BE2C (cell line): ENCODE results near the gene ZCRB1.

Experiments used
- DNase-seq: peaks from one replicate; pipeline ENCODE4 v3.0.0-alpha.2; 2020
- H3K27me3 ChIP-seq: fragments of 250-450 bp; sonication (Bioruptor Pico); 2 replicates; pipeline ENCODE4 v1.5.1; 2020; ENCODE audit warnings: mild to moderate bottlenecking
- H3K36me3 ChIP-seq: fragments of 250-450 bp; sonication (Bioruptor Pico); 2 replicates; pipeline ENCODE4 v1.5.1; 2020; ENCODE audit warnings: mild to moderate bottlenecking
- H3K4me1 ChIP-seq: fragments of 250-450 bp; sonication (Bioruptor Pico); 2 replicates; pipeline ENCODE4 v1.5.1; 2020
- H3K4me3 ChIP-seq: 2 replicates; pipeline ENCODE4 v1.5.1; 2011; ENCODE audit warnings: low read depth, low read length
- H3K9me3 ChIP-seq: fragments of 250-450 bp; sonication (Bioruptor Pico); 2 replicates; pipeline ENCODE4 v1.5.1; 2020
- CTCF ChIP-seq: IDR thresholded peaks from 2 replicates; pipeline ENCODE4 v1.5.1; 2012; ENCODE audit warnings: mild to moderate bottlenecking, low read depth, low read length

The ZCRB1 gene

GRCh38 chr12:42277396-42278127 lies 48.3 kb downstream of the ZCRB1 start:
- no peak overlapping the region for H3K4me3 ChIP-seq
- H3K4me1 ChIP-seq, result no peaks in the 10 kb centered on the region
- no peaks in the 10 kb centered on the region for H3K9me3 ChIP-seq
- H3K27me3 ChIP-seq, result no peaks in the 10 kb centered on the region
- no peak for TF ChIP-seq CTCF
- no peaks in the 10 kb centered on the region for H3K36me3 ChIP-seq
- DNase-seq, result no peak

GRCh38 chr12:42275499-42275898 lies 50.4 kb downstream of the ZCRB1 start:
- Histone ChIP-seq H3K4me1 (no peaks in the 10 kb centered on the region), H3K27me3 (no peaks in the 10 kb centered on the region), H3K9me3 (no peaks in the 10 kb centered on the region), H3K4me3 (no peak overlapping the region), H3K36me3 (no peaks in the 10 kb centered on the region)
- no peak for DNase-seq
- TF ChIP-seq CTCF, result no peak

- no peak for TF ChIP-seq CTCF
- Histone ChIP-seq H3K9me3 (no peaks in the 10 kb centered on the region), H3K27me3 (no peaks in the 10 kb centered on the region), H3K4me3 (no peak overlapping the region), H3K4me1 (no peaks in the 10 kb centered on the region), H3K36me3 (no peaks in the 10 kb centered on the region)
- DNase-seq, result no peak
These were observed 52.2 kb downstream of the ZCRB1 start for GRCh38 chr12:42273706-42274105.

- no peak for DNase-seq
- no peaks in the 10 kb centered on the region for H3K4me1 ChIP-seq
- no peak overlapping the region for H3K4me3 ChIP-seq
- no peak for TF ChIP-seq CTCF
- H3K9me3 ChIP-seq, result no peaks in the 10 kb centered on the region
- no peaks in the 10 kb centered on the region for H3K36me3 ChIP-seq
- H3K27me3 ChIP-seq, result no peaks in the 10 kb centered on the region
These were observed 55.3 kb downstream of the ZCRB1 start for GRCh38 chr12:42270596-42270995.

GRCh38 chr12:42267413-42268190 lies 58.3 kb downstream of the ZCRB1 start:
- H3K4me3 ChIP-seq, result no peak overlapping the region
- TF ChIP-seq CTCF, result no peak
- no peaks in the 10 kb centered on the region for H3K36me3 ChIP-seq
- DNase-seq, result no peak
- no peaks in the 10 kb centered on the region for H3K9me3 ChIP-seq
- H3K4me1 ChIP-seq, result no peaks in the 10 kb centered on the region
- no peaks in the 10 kb centered on the region for H3K27me3 ChIP-seq
